Fibroblast of skin of right biceps (primary cell): ENCODE results near the gene SAP25.

Source experiments
- DNase-seq: peaks from one replicate; pipeline ENCODE4 v3.0.0-alpha.2; 2013

Gene SAP25

GRCh38 chr7:100573691-100574361 lies at the start of gene SAP25:
SAP25 (minus strand) TSS chr7:100573900; CDS start chr7:100573742, 158 bp downstream.
- no peak for DNase-seq

- DNase-seq: no peak
Observed at GRCh38 chr7:100621554-100621953, 47.9 kb upstream of the SAP25 start.

GRCh38 chr7:100620804-100621203 lies 47.1 kb upstream of the SAP25 start:
- DNase-seq: no peak

- no peak for DNase-seq
Observed at GRCh38 chr7:100620239-100620638, 46.5 kb upstream of the SAP25 start.

- DNase-seq: no peak
Observed at GRCh38 chr7:100614308-100614861, 40.7 kb upstream of the SAP25 start.

GRCh38 chr7:100613412-100614175 lies 39.9 kb upstream of the SAP25 start:
- DNase-seq: no peak

GRCh38 chr7:100612730-100613390 lies 39.2 kb upstream of the SAP25 start:
- no peak for DNase-seq

GRCh38 chr7:100611983-100612729 lies 38.5 kb upstream of the SAP25 start, which contains the start of gene MOSPD3:
MOSPD3 (plus strand) TSS chr7:100612540; CDS start chr7:100612792, 252 bp downstream.
- DNase-seq: peak; percentile 100

- no peak for DNase-seq
Observed at GRCh38 chr7:100609958-100610357, 36.3 kb upstream of the SAP25 start.

- DNase-seq: no peak
Observed at GRCh38 chr7:100607111-100607510, 33.4 kb upstream of the SAP25 start.

- DNase-seq: no peak
Observed at GRCh38 chr7:100606313-100606712, 32.6 kb upstream of the SAP25 start.

- DNase-seq: no peak
Observed at GRCh38 chr7:100604976-100605911, 31.5 kb upstream of the SAP25 start.

GRCh38 chr7:100604028-100604975 lies 30.6 kb upstream of the SAP25 start:
- peak; percentile 92 for DNase-seq

- DNase-seq: peak; percentile 57
Observed at GRCh38 chr7:100603726-100604027, 30.0 kb upstream of the SAP25 start.

- peak; percentile 97 for DNase-seq
Observed at GRCh38 chr7:100602889-100603725, 29.4 kb upstream of the SAP25 start.

- DNase-seq: no peak
Observed at GRCh38 chr7:100600730-100601038, 27.0 kb upstream of the SAP25 start.

- no peak for DNase-seq
Observed at GRCh38 chr7:100599911-100600729, 26.4 kb upstream of the SAP25 start.

GRCh38 chr7:100598425-100598824 lies 24.7 kb upstream of the SAP25 start:
- DNase-seq: no peak

- no peak for DNase-seq
Observed at GRCh38 chr7:100595188-100595587, 21.5 kb upstream of the SAP25 start.
